ENCODE data around the gene PARD3.
"Not testable (repeated sequence)": the region's sequence is repeated elsewhere in the genome, so short reads cannot be mapped to it uniquely, and the experiment has no call there.

Gene PARD3

GRCh38 chr10:34098821-34099567 lies 716.1 kb downstream of the PARD3 start:
- no peak for DNase-seq (ENCODE audit: low spot score)

- DNase-seq (ENCODE audit: low spot score) = no peak
These were observed 717.4 kb downstream of the PARD3 start for GRCh38 chr10:34097682-34098081.

GRCh38 chr10:34094961-34095360 lies 720.1 kb downstream of the PARD3 start:
- no peak for DNase-seq (ENCODE audit: low spot score)

- no peak for DNase-seq (ENCODE audit: low spot score)
These were observed 720.9 kb downstream of the PARD3 start for GRCh38 chr10:34094146-34094696.

- DNase-seq (ENCODE audit: low spot score) = no peak
These were observed 722.2 kb downstream of the PARD3 start for GRCh38 chr10:34092891-34093290.

- no peak for DNase-seq (ENCODE audit: low spot score)
These were observed 723.4 kb downstream of the PARD3 start for GRCh38 chr10:34091635-34092195.

- no peak for DNase-seq (ENCODE audit: low spot score)
These were observed 725.8 kb downstream of the PARD3 start for GRCh38 chr10:34089253-34089652.

GRCh38 chr10:34088208-34088794 lies 726.8 kb downstream of the PARD3 start:
- DNase-seq (ENCODE audit: low spot score) = no peak

- no peak for DNase-seq (ENCODE audit: low spot score)
These were observed 728.0 kb downstream of the PARD3 start for GRCh38 chr10:34087095-34087418.

- DNase-seq (ENCODE audit: low spot score) = no peak
These were observed 731.5 kb downstream of the PARD3 start for GRCh38 chr10:34083567-34083966.

GRCh38 chr10:34081948-34082347 lies 733.1 kb downstream of the PARD3 start:
- no peak for DNase-seq (ENCODE audit: low spot score)

- peak; percentile 19 for DNase-seq (ENCODE audit: low spot score)
These were observed 733.8 kb downstream of the PARD3 start for GRCh38 chr10:34081347-34081743.

GRCh38 chr10:34080485-34081346 lies 734.4 kb downstream of the PARD3 start:
- DNase-seq (ENCODE audit: low spot score) = no peak

GRCh38 chr10:34079702-34080484 lies 735.2 kb downstream of the PARD3 start:
- DNase-seq (ENCODE audit: low spot score) = no peak

GRCh38 chr10:34078745-34079470 lies 736.2 kb downstream of the PARD3 start:
- no peak for DNase-seq (ENCODE audit: low spot score)

- no peak for DNase-seq (ENCODE audit: low spot score)
These were observed 736.9 kb downstream of the PARD3 start for GRCh38 chr10:34078017-34078744.

- DNase-seq (ENCODE audit: low spot score) = no peak
These were observed 738.7 kb downstream of the PARD3 start for GRCh38 chr10:34076443-34076842.

GRCh38 chr10:34075254-34075926 lies 739.7 kb downstream of the PARD3 start:
- no peak for DNase-seq (ENCODE audit: low spot score)

- DNase-seq (ENCODE audit: low spot score) = no peak
These were observed 741.0 kb downstream of the PARD3 start for GRCh38 chr10:34074051-34074450.

- DNase-seq (ENCODE audit: low spot score) = not testable (repeated sequence)
These were observed 747.4 kb downstream of the PARD3 start for GRCh38 chr10:34067741-34068140.

Data from pons (tissue), 1 donor.